ENCODE results near the gene C6orf136.
A peak's percentile ranks its signal among the peaks of the same experiment; 100 is the strongest.

The C6orf136 gene, protein sequence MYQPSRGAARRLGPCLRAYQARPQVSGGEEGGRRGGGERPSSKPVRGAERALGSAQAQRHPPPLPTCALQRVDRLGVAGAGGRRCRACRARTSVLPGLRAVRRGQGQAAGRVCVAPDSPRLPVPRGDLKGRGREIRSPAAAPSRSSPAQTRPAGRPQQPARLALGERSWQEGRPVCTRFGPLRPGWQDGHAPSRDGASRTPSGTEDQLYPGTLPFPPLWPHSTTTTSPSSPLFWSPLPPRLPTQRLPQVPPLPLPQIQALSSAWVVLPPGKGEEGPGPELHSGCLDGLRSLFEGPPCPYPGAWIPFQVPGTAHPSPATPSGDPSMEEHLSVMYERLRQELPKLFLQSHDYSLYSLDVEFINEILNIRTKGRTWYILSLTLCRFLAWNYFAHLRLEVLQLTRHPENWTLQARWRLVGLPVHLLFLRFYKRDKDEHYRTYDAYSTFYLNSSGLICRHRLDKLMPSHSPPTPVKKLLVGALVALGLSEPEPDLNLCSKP

GRCh38 chr6:30646450-30647241 is at the start of gene C6orf136:
TSS of gene C6orf136 (plus strand) at chr6:30647133. CDS start at chr6:30647232, 99 bp downstream.
- DNase-seq: peak; percentile 89 to 90

DNA sequence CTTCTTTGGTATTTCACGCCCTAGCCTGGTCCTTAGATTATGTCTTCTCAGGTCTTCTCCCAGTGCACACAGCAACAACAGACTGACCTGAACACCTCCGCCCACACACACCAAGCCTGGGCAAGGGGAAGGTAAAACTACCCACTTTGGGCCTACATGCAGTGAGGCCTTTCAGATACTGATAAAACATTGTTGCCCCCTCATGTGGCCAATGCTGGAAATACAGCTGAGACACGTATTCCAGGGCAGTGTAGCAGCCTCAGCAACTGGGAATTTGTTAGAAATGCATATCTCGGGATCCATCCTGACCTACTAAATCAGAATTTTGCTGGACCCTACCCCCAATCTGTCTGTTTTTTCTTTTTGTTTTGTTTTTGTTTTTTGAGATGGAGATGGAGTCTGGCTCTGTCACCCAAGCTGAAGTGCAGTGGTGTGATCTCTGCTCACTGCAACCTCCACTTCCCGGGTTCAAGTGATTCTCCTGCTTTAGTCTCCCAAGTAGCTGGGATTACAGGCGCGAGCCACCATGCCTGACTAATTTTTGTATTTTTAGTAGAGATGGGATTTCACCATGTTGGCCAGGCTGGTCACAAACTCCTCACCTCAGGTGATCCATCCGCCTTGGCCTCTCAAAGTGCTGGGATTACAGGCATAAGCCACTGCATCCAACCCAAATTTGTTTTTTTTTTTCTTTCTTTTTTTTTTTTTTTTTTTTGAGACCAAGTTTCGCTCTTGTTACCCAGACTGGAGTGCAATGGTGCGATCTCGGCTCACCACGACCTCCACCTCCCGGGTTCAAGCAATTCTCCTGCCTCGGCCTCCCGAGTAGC is 49.4 kb upstream of the C6orf136 start:
- peak; percentile 52 to 70 for DNase-seq

- no peak for DNase-seq
Observed at GRCh38 chr6:30598912-30599624, 47.9 kb upstream of the C6orf136 start.

DNA sequence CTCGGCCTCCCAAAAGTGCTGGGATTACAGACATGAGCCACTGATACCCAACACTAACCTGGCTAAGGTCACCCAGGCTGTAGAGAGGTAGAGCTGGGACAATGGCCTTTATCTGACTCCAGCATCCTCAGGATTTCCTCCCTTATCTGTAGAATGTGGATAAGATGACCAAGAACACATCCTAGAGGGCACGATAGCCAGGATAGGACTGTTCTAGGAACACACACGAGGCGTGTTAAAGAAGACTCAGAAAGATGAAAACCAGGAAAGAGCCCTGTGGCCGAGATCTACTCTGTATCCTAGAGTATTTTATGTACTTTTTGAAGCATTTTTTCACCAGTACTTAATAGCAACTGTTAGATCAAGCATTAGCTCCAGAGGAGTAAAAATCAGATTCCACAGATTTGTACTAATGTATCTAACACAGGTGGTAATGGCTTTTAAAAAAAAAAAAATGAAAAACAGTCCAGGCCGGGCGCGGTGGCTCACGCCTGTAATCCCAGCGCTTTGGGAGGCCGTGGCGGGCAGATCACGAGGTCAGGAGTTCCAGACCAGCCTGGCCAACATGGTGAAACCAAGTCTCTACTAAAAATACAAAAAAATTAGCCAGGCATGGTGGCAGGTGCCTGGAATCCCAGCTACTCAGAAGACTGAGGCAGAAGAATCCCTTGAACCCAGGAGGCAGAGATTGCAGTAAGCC is 47.2 kb upstream of the C6orf136 start:
- no peak for DNase-seq

GRCh38 chr6:30600451-30600961 is 46.4 kb upstream of the C6orf136 start:
- no peak for DNase-seq

DNA sequence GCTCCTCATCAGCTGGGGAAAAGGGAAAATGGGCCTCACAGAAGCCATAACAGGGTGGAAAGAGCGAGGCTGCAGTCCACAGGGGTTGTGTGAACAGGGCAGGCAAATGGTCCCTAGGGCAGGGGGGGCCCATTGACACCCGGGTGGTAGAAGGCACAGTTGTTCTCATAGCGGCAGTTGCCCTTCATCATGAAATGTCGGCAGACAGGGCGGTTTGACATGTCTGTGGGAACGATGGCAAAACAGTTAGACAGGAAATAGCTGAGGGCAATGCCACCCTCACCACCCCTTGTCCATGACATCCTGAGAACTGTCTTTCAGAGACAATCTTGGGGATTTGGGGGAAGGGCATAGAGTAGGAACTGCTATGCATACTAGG is 45.5 kb upstream of the C6orf136 start:
- no peak for DNase-seq

- DNase-seq: no peak
Observed at GRCh38 chr6:30601815-30602641, 44.9 kb upstream of the C6orf136 start.

- no peak for DNase-seq
Observed at GRCh38 chr6:30603961-30604360, 43.0 kb upstream of the C6orf136 start.

- no peak for DNase-seq
Observed at GRCh38 chr6:30610065-30610464, 36.9 kb upstream of the C6orf136 start.

GRCh38 chr6:30611150-30611855 is 35.6 kb upstream of the C6orf136 start:
- DNase-seq: no peak

GRCh38 chr6:30611856-30612194 is 35.1 kb upstream of the C6orf136 start:
- DNase-seq: no peak

GRCh38 chr6:30612213-30612612 is 34.7 kb upstream of the C6orf136 start:
- peak; percentile 3 to 35 for DNase-seq

DNA sequence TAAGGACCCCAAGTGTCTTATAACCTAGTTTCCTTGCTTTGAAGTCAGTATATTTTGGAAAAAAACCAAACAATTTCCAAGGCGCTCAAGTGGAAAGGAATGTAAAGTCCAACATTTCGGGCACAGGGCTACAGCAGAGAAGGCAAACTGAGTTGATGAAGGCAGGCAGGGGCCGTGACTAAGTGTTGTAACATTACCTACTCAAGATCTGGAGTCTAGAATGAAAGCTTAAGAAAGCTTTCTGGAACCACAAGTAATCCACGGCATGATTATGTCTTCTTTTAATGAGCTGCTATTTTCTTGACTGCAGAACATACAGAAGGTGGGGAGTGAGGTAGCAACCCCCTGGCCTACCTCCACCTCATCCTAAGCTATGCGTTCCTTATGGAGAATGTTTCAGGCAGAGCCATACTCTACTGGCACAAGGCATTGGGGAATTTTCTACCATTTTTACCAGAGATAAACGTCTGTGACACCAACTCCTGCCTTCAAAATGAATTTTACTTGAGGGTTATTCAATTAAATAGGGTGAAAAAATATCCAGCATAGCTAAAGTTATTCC is 34.2 kb upstream of the C6orf136 start:
- DNase-seq: no peak

DNA sequence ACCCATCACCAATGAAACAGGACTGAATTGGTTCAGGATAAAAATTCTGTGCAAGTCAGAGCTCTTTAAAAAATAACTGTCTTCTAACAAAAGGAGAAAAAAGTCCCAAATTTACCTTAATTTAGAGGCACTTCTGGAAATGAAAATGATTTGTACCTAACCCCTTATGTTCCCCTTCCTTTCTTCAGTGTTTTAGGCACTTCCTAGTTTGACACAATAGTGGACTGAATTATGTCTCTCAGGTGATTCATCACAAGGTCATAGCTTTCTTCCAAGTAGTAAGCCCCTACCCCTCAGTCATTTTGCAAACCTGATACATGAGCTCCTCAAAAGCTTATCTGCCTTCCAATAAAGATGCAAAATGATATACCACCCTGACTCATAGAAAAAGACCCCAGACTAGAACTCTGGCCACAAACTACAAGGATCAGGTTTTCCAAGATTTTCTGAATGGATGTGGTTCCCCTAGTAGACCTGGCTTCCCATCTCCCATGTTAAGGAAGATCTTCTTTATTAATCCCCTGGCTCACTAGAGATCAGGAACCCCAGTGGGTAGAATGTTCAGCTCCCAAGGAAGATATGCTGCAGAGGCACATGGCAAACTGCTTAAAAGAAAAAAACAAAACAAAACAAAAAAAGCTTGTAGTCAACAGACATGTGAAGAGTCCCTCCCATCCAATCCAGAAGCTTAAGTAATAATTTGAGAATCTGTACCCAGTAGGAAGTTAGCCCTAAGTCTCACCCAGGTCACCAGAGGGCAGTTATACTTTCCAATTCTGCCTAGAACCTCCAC is 33.5 kb upstream of the C6orf136 start:
- no peak for DNase-seq

DNA sequence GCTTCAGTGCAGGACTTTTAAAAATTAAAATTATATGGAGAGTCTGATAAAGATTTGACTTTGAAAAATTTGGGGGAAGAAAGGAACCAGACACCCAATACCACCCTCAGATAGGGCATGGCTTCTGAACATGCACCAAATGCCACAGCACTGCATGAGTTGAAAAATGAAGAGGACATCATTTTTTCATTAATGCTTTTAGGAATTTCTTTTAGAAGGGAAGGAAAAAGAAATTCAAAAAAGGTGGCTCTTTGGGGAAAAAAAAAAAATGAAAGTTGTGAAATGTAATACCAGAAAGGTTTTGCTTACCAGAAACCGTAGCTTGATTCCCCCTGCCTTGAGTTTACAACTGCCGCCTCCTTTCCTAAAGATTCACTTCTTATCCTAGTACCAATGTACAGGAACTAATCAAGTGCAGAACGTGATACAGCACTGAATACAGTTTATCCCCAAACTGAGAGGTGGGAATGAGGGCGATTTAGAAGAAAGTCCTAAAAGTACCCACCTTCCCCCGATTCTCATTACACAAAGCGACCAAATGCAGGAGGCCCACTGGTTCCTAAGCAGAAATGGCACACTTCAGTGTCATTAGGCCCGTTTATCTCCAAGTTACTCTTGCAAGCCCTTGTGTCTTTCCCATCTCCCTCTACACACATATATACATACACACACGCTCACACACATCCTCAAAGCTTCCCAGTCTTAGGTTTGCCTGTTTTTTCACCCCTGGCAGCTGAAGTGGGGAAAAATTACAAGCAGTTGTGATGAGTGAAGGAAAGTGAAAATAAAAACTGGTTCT is 32.7 kb upstream of the C6orf136 start:
- no peak for DNase-seq

DNA sequence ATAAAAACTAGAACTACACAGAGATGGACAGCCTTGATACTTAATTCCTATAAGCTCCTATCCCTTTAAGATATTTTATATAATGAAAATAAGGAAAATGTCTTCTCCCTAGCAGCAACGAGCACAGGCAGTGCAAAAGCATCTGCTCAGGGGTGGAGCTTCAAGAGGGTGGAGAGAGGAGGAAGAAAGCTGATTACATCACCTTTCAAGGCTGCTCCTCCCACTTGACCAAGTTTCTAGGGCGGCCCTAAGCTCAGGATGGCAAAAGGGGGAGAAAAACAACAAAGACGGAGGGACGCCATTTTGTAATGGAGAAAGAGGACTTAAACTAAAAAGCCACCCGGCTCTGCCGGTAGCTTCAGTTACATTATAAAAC is 32.1 kb upstream of the C6orf136 start:
- peak; percentile 94 to 97 for DNase-seq

- peak; percentile 77 for DNase-seq
Observed at GRCh38 chr6:30615219-30615957, 31.5 kb upstream of the C6orf136 start.

All from NCI-H524 (cell line).